Ureter (tissue), 1 donor: ENCODE data around the gene FBXO34. TPM values are rescaled to one million over a fixed set of nuclear protein-coding genes. Genes with fewer than 3 reads are reported as not detected.
"Not testable (repeated sequence)": the region's sequence is repeated elsewhere in the genome, so short reads cannot be mapped to it uniquely, and the experiment has no call there.

ENCODE experiments used
- DNase-seq: peaks from one replicate; pipeline ENCODE4 v3.0.0-alpha.2; 2020; ENCODE audit warnings: low spot score
- total RNA-seq: library from RNA; stranded (reverse); gene quantifications from one replicate; pipeline ENCODE4 v1.2.4, GENCODE V29; 2023
- donor health status: DM: yes; HTN: yes; CAD: no.

FBXO34 gene
- total RNA-seq, 1 donor from 2014 or later, result 52.0 TPM

GRCh38 chr14:55381040-55381439 is 109.8 kb downstream of the FBXO34 start:
- DNase-seq, result no peak

- no peak for DNase-seq
These were observed 110.3 kb downstream of the FBXO34 start for GRCh38 chr14:55381561-55381960.

DNA sequence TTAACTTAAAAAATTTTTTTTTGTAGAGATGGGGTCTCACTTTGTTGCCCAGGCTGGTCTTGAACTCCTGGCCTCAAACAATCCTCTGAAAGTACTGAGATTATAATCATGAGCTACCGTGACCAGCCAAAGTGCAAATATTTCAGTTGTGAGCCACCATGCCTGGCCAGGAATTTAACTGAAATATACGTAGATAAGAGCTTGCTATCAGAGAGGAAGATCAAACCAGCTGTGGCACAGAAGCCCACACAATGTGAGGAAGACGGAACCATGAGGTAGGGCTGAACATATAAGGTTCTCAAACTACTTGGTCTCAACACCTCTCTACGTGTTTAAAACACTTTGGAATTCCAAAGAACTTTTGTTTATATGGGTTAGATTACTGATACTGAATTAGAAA is 111.3 kb downstream of the FBXO34 start:
- no peak for DNase-seq

DNA sequence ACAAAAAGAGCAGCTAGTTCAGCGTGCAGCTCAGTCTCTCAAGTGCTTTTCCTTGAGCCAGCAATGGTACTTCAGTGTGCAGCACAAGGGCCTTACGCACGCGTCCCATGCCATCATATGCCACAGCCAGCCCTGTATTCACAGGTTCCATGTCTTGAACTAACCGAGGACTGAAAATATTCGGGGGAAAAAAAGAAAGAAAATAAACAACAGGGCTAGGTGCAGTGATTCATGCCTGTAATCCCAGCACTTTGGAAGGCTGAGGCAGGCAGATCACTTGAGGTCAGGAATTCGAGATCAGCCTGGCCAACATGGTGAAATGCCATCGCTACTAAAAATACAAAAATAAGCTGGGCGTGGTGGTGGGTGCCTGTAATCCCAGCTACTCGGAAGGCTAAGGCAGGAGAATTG is 111.8 kb downstream of the FBXO34 start:
- DNase-seq, result not testable (repeated sequence)

GRCh38 chr14:55383541-55384140 is 112.4 kb downstream of the FBXO34 start:
- no peak for DNase-seq

GRCh38 chr14:55384536-55384935 is 113.3 kb downstream of the FBXO34 start:
- DNase-seq, result no peak

DNA sequence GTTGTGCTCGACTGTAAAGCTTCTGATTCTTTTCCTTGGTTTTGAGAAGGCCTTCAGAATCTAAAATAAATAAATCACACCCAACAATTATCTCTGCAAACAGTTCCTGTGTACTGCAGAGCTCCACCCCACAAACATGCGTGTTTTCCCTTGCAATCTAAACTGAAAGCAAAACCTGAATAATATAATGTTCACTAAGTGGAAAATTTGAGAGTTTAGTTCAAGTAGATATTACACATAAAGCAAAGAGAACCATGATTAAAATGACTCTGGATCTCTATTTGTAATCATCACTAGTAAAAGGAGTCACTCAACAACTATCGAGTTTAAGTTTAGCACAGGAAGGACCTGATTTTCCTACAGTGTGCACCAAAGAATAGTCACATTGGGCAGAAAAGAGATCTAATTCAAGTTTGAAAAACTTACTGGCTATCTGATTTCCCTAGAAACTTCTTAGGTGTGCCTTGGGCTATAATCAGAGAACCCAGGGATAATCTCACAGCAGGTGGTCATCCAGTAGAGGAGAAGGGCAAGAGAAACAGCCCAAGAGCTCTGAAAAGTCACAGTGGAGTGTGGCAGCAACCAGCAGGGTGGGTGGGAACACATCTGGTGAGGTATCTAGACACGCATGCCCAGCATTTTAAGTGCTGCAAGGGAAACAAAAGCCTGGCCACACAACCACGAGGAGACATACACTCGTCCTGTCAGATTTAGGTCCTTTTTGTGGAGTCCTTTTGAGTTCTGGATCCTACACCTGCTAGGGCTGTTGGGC is 115.0 kb downstream of the FBXO34 start:
- DNase-seq, result no peak

DNA sequence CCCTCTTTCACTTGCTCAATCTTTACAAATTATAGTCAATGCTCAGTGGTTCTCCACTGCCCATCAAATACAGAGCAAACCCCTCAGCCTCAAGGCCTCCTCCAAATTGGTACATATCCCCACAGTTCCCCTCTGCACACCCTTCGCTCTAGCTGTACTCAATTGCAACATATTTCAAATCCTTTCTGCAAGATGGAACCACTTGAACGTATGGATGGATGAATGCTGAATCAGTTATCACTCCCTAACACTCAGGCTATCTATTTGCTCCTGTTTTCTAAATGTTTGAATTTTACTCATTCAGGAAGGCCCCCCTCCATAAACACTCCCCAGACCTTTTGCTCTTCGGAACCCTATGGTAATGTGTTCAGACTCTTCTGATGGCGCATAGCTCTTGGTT is 115.9 kb downstream of the FBXO34 start:
- no peak for DNase-seq

- DNase-seq, result no peak
These were observed 116.9 kb downstream of the FBXO34 start for GRCh38 chr14:55388160-55388559.

- no peak for DNase-seq
These were observed 118.1 kb downstream of the FBXO34 start for GRCh38 chr14:55389330-55389729.

- DNase-seq, result no peak
These were observed 127.5 kb downstream of the FBXO34 start for GRCh38 chr14:55398679-55399078.

DNA sequence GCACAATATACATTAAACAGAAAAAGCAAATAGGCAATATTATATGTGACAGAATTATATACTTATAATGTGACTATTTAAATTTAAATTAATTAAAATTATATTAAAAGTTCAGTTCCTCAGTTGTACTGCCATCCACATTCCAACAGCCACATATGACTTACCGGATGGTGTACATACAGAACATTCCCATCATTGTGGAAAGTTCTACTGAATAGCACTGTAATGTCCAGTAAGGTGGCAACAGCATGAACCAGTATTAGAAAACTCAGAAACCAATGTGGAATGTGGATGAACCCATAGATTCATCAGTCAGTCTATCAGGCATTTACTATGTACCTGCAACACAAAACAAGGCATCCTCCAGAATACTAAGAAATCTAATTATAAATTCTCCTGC is 128.0 kb downstream of the FBXO34 start:
- no peak for DNase-seq

GRCh38 chr14:55399852-55400251 is 128.6 kb downstream of the FBXO34 start:
- no peak for DNase-seq

GRCh38 chr14:55401751-55402150 is 130.5 kb downstream of the FBXO34 start:
- DNase-seq, result no peak

Other genes starting within 250 kb of the FBXO34 start
- 6.6 TPM for gene WDHD1, start 244.3 kb upstream of the FBXO34 start, total RNA-seq
- gene SOCS4, start 244.2 kb upstream of the FBXO34 start, total RNA-seq, result 29.2 TPM
- 94.7 TPM for gene MAPK1IP1L, start 219.8 kb upstream of the FBXO34 start, total RNA-seq
- 193 TPM for gene LGALS3, start 142.2 kb upstream of the FBXO34 start, total RNA-seq
- 0.21 TPM for gene DLGAP5, start 79.8 kb upstream of the FBXO34 start, total RNA-seq
- 12.2 TPM for gene ATG14, start 140.4 kb downstream of the FBXO34 start, total RNA-seq
- gene TBPL2, start 169.2 kb downstream of the FBXO34 start, total RNA-seq, result not detected